CD4-positive, CD25-positive, alpha-beta regulatory T cell (primary cell): Measurements from ENCODE around the gene GART. TPM values are rescaled to one million over a fixed set of nuclear protein-coding genes. Genes with fewer than 3 reads are reported as not detected.
"Not testable (repeated sequence)": the region's sequence is repeated elsewhere in the genome, so short reads cannot be mapped to it uniquely, and the experiment has no call there.

Experiments
- ATAC-seq, 2 donors: fragments of 150-1000 bp; cut with Tn5 transposase; one replicate each; pipeline ENCODE4 v1.10.0; 2021; ENCODE audit warnings: low read depth in 2 of 2, moderate number of reproducible peaks in 2 of 2, moderate library complexity in 1 of 2
- DNase-seq, 3 donors: peaks; one replicate each; pipeline versions ENCODE4 v3.0.0 to v3.0.0-alpha.2; 2012 to 2022; ENCODE audit warnings: mixed read lengths in 1 of 3
- H3K27ac ChIP-seq: one replicate; pipeline ENCODE4 v1.7.0; 2013; ENCODE audit warnings: mild to moderate bottlenecking, low read length; ENCODE audit not compliant: insufficient read depth, poor library complexity, severe bottlenecking
- H3K27me3 ChIP-seq: one replicate; pipeline ENCODE4 v1.7.0; 2013; ENCODE audit warnings: low read length; ENCODE audit not compliant: control insufficient read depth, insufficient read depth
- H3K36me3 ChIP-seq: one replicate; pipeline ENCODE4 v1.7.0; 2013; ENCODE audit warnings: mild to moderate bottlenecking, low read length, moderate library complexity; ENCODE audit not compliant: control insufficient read depth, insufficient read depth
- H3K4me1 ChIP-seq: 2 replicates; pipeline ENCODE4 v1.7.0; 2013; ENCODE audit warnings: mild to moderate bottlenecking, low read length; ENCODE audit not compliant: insufficient read depth, control insufficient read depth, poor library complexity, severe bottlenecking
- H3K4me3 ChIP-seq: one replicate; pipeline ENCODE4 v1.7.0; 2013; ENCODE audit warnings: low read depth, mild to moderate bottlenecking, low read length, moderate library complexity
- H3K9me3 ChIP-seq, 2 experiments: 1 replicate in 1 of 2; 2 replicates in 1 of 2; pipeline ENCODE4 v1.7.0; 2013; ENCODE audit warnings: low read length in 2 of 2, mild to moderate bottlenecking in 1 of 2, moderate library complexity in 1 of 2; ENCODE audit not compliant: control insufficient read depth in 2 of 2
- H3K27ac Mint-ChIP-seq, 3 donors: one replicate each; pipeline ENCODE4 v1.8.0; 2020 to 2022; ENCODE audit warnings: mild to moderate bottlenecking in 3 of 3, mixed read lengths in 3 of 3, moderate library complexity in 2 of 3
- H3K27me3 Mint-ChIP-seq: one replicate; pipeline ENCODE4 v1.8.0; 2022; ENCODE audit warnings: mild to moderate bottlenecking, mixed read lengths
- H3K36me3 Mint-ChIP-seq: one replicate; pipeline ENCODE4 v1.8.0; 2020; ENCODE audit warnings: mixed read lengths
- H3K4me1 Mint-ChIP-seq, 4 donors: one replicate each; pipeline ENCODE4 v1.8.0; 2020 to 2022; ENCODE audit warnings: mixed read lengths in 4 of 4, mild to moderate bottlenecking in 1 of 4
- H3K4me3 Mint-ChIP-seq, 4 donors: one replicate each; pipeline ENCODE4 v1.8.0; 2020 to 2022; ENCODE audit warnings: mild to moderate bottlenecking in 4 of 4, mixed read lengths in 4 of 4, moderate library complexity in 3 of 4
- H3K9me3 Mint-ChIP-seq, 7 donors: one replicate each; pipeline ENCODE4 v1.8.0; 2020 to 2022; ENCODE audit warnings: mixed read lengths in 7 of 7, mild to moderate bottlenecking in 3 of 7, moderate library complexity in 2 of 7
- polyA plus RNA-seq, 4 donors: library from polyadenylated mRNA; unstranded; fragments of 300-500 nt; fragmentation: Illumina TruSeq; gene quantifications; one replicate each; pipeline ENCODE4 v1.2.3, GENCODE V29; 2021
- total RNA-seq: library from RNA; stranded (reverse); gene quantifications from one replicate; pipeline ENCODE4 v1.2.3, GENCODE V29; 2022

GART gene
- total and polyA plus RNA-seq, 5 donors from 2014 or later, result 44.0 to 63.9 (median 49.9) TPM

DNA sequence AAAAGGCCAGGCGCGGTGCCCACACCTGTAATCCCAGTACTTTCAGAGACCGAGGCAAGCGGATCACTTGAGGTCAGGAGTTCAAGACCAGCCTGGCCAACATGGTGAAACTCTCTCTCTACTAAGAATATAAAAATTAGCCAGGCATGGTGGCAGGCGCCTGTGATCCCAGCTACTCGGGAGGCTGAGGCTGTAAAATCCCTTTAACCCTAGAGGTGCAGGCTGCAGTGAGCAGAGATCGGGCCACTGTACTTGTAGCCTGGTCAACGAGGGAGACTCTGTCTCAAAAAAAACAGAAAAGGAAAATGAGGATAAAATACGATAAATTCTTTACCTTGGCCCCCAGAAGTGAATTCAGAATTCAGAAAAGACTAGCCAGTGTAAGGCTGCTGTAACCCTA, 63.7 kb downstream of the GART start:
- H3K9me3 ChIP-seq, result no peaks in the 10 kb centered on the region
- H3K27me3 ChIP-seq, result no peaks in the 10 kb centered on the region
- Mint-ChIP-seq H3K27ac (peak overlapping the region in 2 of 3 donors; percentile 88 to 93), H3K27me3 (peaks cover 4% of the 10 kb centered on the region), H3K9me3 (no peaks in the 10 kb centered on the region), H3K36me3 (peaks cover 8% of the 10 kb centered on the region), H3K4me1 (peaks cover 9 to 43% (median 13%) of the 10 kb centered on the region in 4 donors), H3K4me3 (peak overlapping the region; percentile 88 to 99 (median 91))
- ATAC-seq (no peak), DNase-seq (no peak)
- H3K27ac ChIP-seq, result no peak overlapping the region
- H3K36me3 ChIP-seq, result no peaks in the 10 kb centered on the region
- peaks cover 16% of the 10 kb centered on the region for H3K4me1 ChIP-seq
- peak overlapping the region; percentile 90 for H3K4me3 ChIP-seq

DNA sequence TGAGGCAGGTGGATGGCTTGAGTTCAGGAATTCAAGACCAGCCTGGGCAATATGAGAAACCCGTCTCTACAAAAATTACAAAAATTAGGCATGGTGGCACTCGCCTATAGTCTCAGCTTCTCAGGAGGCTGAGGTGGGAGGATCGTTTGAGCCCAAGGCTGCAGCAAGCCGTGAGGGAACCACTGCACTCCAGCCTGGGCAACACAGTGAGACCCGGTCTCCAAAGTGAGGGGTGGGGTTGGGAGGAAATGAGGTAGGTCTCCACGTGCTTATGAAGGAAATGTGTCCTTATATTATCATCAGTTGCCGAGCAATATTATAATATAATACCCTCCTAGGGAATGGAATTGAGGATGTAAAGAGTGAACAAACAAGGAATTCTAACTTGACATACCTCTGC, 64.9 kb downstream of the GART start:
- H3K4me1 ChIP-seq, result peaks cover 16% of the 10 kb centered on the region
- Mint-ChIP-seq H3K4me3 (peak overlapping the region; percentile 31 to 87 (median 68)), H3K27ac (peak overlapping the region in 1 of 3 donors; percentile 66), H3K9me3 (no peaks in the 10 kb centered on the region), H3K36me3 (peaks cover 8% of the 10 kb centered on the region), H3K4me1 (peaks cover 9 to 47% (median 16%) of the 10 kb centered on the region in 4 donors), H3K27me3 (peaks cover 4% of the 10 kb centered on the region)
- ATAC-seq (no peak), DNase-seq (no peak)
- H3K36me3 ChIP-seq, result no peaks in the 10 kb centered on the region
- H3K4me3 ChIP-seq, result no peak overlapping the region
- no peak overlapping the region for H3K27ac ChIP-seq
- H3K27me3 ChIP-seq, result no peaks in the 10 kb centered on the region
- no peaks in the 10 kb centered on the region for H3K9me3 ChIP-seq

DNA sequence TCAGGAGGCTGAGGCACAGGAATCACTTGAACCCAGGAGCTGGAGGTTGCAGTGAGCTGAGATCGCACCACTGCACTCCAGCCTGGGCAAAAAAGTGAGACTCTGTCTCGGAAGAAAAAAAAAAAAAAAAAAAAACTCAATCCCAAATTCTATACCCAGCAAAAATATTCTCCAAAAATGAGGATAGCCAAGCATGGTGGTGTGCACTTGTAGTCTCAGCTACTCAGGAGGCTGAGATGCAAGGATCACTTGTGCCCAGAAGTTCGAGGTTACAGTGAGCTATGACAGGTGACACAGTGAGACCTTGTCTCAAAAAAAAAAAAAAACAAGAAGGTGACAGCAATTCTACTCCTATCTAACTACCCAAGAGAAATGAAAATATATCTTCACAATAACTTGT, 68.6 kb downstream of the GART start:
- Histone ChIP-seq H3K27me3 (no peaks in the 10 kb centered on the region), H3K36me3 (no peaks in the 10 kb centered on the region), H3K27ac (no peak overlapping the region), H3K4me1 (peaks cover 8% of the 10 kb centered on the region), H3K9me3 (no peaks in the 10 kb centered on the region), H3K4me3 (no peak overlapping the region)
- ATAC-seq (no peak), DNase-seq (no peak)
- Mint-ChIP-seq H3K27ac (peak overlapping the region in 1 of 3 donors; percentile 2), H3K36me3 (peaks cover 9% of the 10 kb centered on the region), H3K9me3 (no peaks in the 10 kb centered on the region), H3K4me3 (no peak overlapping the region), H3K27me3 (no peaks in the 10 kb centered on the region), H3K4me1 (peaks cover 15 to 46% (median 20%) of the 10 kb centered on the region in 4 donors)

DNA sequence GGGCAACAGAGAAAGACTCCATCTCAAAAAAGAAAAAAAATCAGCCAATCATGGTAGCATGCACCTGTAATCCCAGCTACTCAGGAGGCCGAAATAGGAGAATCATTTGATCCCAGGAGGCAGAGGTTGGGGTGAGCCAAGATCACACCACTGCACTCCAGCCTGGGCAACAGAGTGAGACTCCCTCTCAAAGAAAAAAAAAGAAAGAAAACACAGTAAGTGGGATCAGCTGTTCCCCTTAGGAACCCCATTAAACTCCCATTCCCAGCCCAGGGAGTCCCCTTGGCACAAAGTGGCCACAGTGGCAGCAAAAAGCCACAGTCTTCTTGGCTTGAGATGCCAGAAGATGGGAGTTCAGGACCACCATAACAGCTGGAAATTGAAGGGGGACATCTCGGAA, 71.2 kb downstream of the GART start:
- Histone ChIP-seq H3K9me3 (no peaks in the 10 kb centered on the region), H3K27me3 (no peaks in the 10 kb centered on the region), H3K4me3 (no peak overlapping the region), H3K4me1 (no peaks in the 10 kb centered on the region), H3K36me3 (peaks cover 16% of the 10 kb centered on the region), H3K27ac (no peak overlapping the region)
- peaks cover 18% of the 10 kb centered on the region for H3K36me3 Mint-ChIP-seq
- no peak overlapping the region for H3K4me3 Mint-ChIP-seq
- H3K27ac Mint-ChIP-seq, result no peak overlapping the region
- DNase-seq, result no peak
- H3K4me1 Mint-ChIP-seq, result peaks cover 12 to 36% (median 15%) of the 10 kb centered on the region in 4 donors
- no peaks in the 10 kb centered on the region for H3K27me3 Mint-ChIP-seq
- H3K9me3 Mint-ChIP-seq, result no peaks in the 10 kb centered on the region
- no peak for ATAC-seq

DNA sequence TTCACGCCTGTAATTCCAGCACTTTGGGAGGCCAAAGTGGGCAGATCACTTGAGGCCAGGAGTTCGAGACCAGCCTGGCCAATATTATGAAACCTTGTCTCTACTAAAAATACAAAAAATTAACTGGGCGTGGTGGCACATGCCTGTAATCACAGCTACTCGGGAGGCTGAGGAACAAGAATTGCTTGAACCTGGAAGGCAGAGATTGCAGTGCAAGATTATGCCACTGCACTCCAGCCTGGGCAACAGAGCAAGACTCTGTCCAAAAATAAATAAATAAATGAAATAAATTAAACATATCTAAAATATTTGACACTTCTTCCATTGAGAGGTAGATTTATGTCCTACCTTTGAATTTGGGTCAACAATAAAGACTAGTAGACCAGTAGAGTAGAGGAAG, 72.7 kb downstream of the GART start:
- not testable (repeated sequence) for H3K27me3 ChIP-seq, H3K9me3 Mint-ChIP-seq, H3K4me1 ChIP-seq, DNase-seq, ATAC-seq, H3K27me3 Mint-ChIP-seq, H3K27ac ChIP-seq, H3K9me3 ChIP-seq, H3K4me3 ChIP-seq, H3K27ac Mint-ChIP-seq
- peak overlapping the region in 1 of 4 donors; percentile 39 for H3K4me3 Mint-ChIP-seq
- peaks cover 16% of the 10 kb centered on the region for H3K36me3 ChIP-seq
- H3K36me3 Mint-ChIP-seq, result peaks cover 18% of the 10 kb centered on the region
- peaks cover 12 to 36% (median 15%) of the 10 kb centered on the region in 4 donors for H3K4me1 Mint-ChIP-seq

DNA sequence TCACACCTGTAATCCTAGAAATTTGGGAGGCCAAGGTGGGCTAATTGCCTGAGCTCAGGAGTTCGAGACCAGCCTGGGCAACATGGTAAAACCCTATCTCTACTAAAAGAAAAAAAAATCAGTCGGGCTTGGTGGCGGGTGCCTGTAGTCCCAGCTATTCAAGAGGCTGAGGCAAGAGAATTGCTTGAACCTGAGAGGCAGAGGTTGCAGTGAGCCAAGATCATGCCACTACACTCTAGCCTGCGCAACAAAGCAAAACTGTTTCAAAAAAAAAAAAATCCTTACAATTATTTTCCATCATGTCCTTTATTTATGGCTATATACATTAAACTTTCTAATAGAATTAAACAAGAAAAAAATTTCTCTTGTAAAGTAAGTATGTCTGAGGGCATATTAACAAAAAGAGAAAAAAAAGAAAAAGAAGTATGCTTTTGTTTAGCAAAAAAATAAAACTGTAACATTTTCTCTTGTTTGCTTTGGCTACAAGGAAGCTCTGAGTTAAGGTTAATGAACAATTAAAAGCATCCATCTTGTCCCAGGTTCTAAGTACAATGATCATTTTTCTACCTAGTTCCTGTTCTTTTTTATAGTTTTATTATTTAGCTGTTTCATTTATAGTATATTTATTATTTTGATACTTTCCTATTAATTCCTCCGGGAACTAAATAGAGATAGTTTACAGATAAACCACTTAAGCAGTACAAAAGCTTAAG, 80.2 kb downstream of the GART start:
- Histone ChIP-seq H3K36me3 (peaks cover 39% of the 10 kb centered on the region), H3K9me3 (no peaks in the 10 kb centered on the region)
- H3K9me3 Mint-ChIP-seq, result no peaks in the 10 kb centered on the region

DNA sequence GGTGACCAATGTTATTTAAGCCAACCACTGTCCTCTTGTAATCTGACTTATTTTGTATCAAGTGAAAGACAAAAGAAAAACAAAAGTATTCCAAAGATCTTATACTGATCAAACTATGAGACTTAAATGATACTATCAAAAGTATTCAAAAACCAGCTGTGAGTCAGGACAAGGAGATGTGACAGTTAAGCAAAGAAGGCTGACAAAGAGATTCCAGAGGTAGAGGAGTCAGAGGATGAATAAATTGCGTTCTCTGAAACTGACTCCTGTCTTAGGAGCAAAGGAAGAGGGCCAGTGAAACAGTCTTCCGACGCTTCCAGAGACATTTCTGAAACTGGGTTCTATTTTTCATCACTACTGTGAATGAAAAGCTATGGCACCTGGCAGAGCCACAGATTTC, 83.1 kb downstream of the GART start:
- Mint-ChIP-seq H3K27me3 (no peaks in the 10 kb centered on the region), H3K36me3 (peaks cover 21% of the 10 kb centered on the region), H3K4me3 (no peak overlapping the region), H3K9me3 (no peaks in the 10 kb centered on the region), H3K27ac (no peak overlapping the region), H3K4me1 (peaks cover 0 to 5% (median 1%) of the 10 kb centered on the region in 4 donors)
- no peak overlapping the region for H3K4me3 ChIP-seq
- H3K36me3 ChIP-seq, result peaks cover 44% of the 10 kb centered on the region
- no peak overlapping the region for H3K27ac ChIP-seq
- H3K9me3 ChIP-seq, result no peaks in the 10 kb centered on the region
- no peak for ATAC-seq
- DNase-seq, result no peak
- H3K27me3 ChIP-seq, result no peaks in the 10 kb centered on the region
- no peaks in the 10 kb centered on the region for H3K4me1 ChIP-seq

More for the DNA sequence above, 80.2 kb downstream of the GART start:
- no peak overlapping the region for H3K27ac Mint-ChIP-seq
- H3K4me1 Mint-ChIP-seq, result peaks cover 0 to 2% (median 0%) of the 10 kb centered on the region in 4 donors
- DNase-seq (no peak), ATAC-seq (no peak)
- no peaks in the 10 kb centered on the region for H3K27me3 ChIP-seq
- no peak overlapping the region for H3K27ac ChIP-seq
- peaks cover 20% of the 10 kb centered on the region for H3K36me3 Mint-ChIP-seq
- H3K4me3 Mint-ChIP-seq, result no peak overlapping the region
- no peak overlapping the region for H3K4me3 ChIP-seq
- H3K27me3 Mint-ChIP-seq, result no peaks in the 10 kb centered on the region
- H3K4me1 ChIP-seq, result no peaks in the 10 kb centered on the region
